Stomach (tissue), 9 donors: ENCODE results near the gene OR2AJ1. TPM values are rescaled to one million over a fixed set of nuclear protein-coding genes. Genes with fewer than 3 reads are reported as not detected.

Experiments
- DNase-seq, 2 donors: peaks; one replicate each; pipeline versions ENCODE4 v3.0.0 to v3.0.0-alpha.2; 2013 to 2019
- H3K27ac ChIP-seq, 5 donors: fragments of 200-600 bp in 4 of 5; sonication (generic) in 4 of 5; one replicate each; pipeline ENCODE4 v1.5.1; 2013 to 2019; ENCODE audit warnings: mild to moderate bottlenecking in 1 of 5, moderate library complexity in 1 of 5
- H3K27me3 ChIP-seq, 3 donors: fragments of 200-600 bp; sonication (generic); one replicate each; pipeline ENCODE4 v1.5.1; 2017 to 2019; ENCODE audit warnings: mixed run types in 1 of 3
- H3K36me3 ChIP-seq, 4 donors: fragments of 200-600 bp; sonication (generic); 1 replicate in 3 of 4; 2 replicates in 1 of 4; pipeline ENCODE4 v1.5.1; 2016 to 2019
- H3K4me1 ChIP-seq, 4 donors: fragments of 200-600 bp; sonication (generic); one replicate each; pipeline ENCODE4 v1.5.1; 2016 to 2019
- H3K4me3 ChIP-seq, 4 donors: fragments of 200-600 bp; sonication (generic) in 3 of 4; one replicate each; pipeline ENCODE4 v1.5.1; 2016 to 2019; ENCODE audit warnings: mild to moderate bottlenecking in 1 of 4
- H3K9me3 ChIP-seq, 4 donors: fragments of 200-600 bp; sonication (generic); one replicate each; pipeline ENCODE4 v1.5.1; 2016 to 2019
- CTCF ChIP-seq, 7 experiments: fragments of 450-650 bp in 4 of 7; fragments of 200-600 bp in 3 of 7; sonication (generic) in 3 of 7; IDR thresholded peaks; one replicate each; pipeline ENCODE4 v1.5.1; 2016 to 2019; ENCODE audit warnings: antibody characterized with exemption in 7 of 7, control low read depth in 2 of 7, mild to moderate bottlenecking in 1 of 7
- EP300 ChIP-seq: sonication (generic); formaldehyde crosslinking; IDR thresholded peaks from one replicate; pipeline ENCODE4 v1.6.1; 2017; ENCODE audit warnings: antibody characterized with exemption
- POLR2A ChIP-seq, 4 donors: fragments of 450-650 bp; IDR thresholded peaks; one replicate each; pipeline ENCODE4 v1.6.1; 2016; ENCODE audit warnings: antibody characterized with exemption in 4 of 4, control low read depth in 2 of 4, mild to moderate bottlenecking in 1 of 4, moderate library complexity in 1 of 4
- POLR2AphosphoS5 ChIP-seq, 3 donors: sonication (generic); formaldehyde crosslinking; IDR thresholded peaks; one replicate each; pipeline ENCODE4 v1.6.1; 2016; ENCODE audit warnings: antibody characterized with exemption in 3 of 3
- WGBS, 5 donors: extraction: QIAGEN DNeasy Blood & Tissue Kit in 3 of 5; methylation state at CpG; one replicate each; pipeline versions ENCODE4 v1.1.5 to v1.1.7; 2013 to 2018; 5-methylcytosine and 5-hydroxymethylcytosine counted together
- intact Hi-C: fragments of 100-400 bp; cut with DNase I; formaldehyde crosslinking; loops from one replicate; pipeline ENCODE4 v1.15.1; 2023; ENCODE audit warnings: low total_unique reads
- polyA plus RNA-seq, 3 donors: library from polyadenylated mRNA; stranded (reverse); fragments of 200-250 nt; gene quantifications; one replicate each; pipeline ENCODE4 v1.2.3, GENCODE V29; 2013
- total RNA-seq, 5 donors: library from RNA; depleted of rRNA; stranded (reverse); fragments of >200 nt; gene quantifications; one replicate each; pipeline versions ENCODE4 v1.1.0 to v1.2.3, GENCODE V29; 2014 to 2016
- donor health status: healthy with polysubstance abuse.
- donor health status: Bipolar disorder and iron deficiency.
- donor health status: healthy.

The OR2AJ1 gene
- total and polyA plus RNA-seq, 8 donors = 10.5 TPM; not detected in 7

GRCh38 chr1:247895976-247896375 is 28.7 kb upstream of the OR2AJ1 start:
- Histone ChIP-seq H3K36me3 (peaks cover 0 to 9% (median 0%) of the 10 kb centered on the region in 4 donors), H3K27me3 (no peaks in the 10 kb centered on the region), H3K4me3 (no peak overlapping the region), H3K9me3 (peaks cover 0 to 13% (median 7%) of the 10 kb centered on the region in 4 donors), H3K27ac (no peak overlapping the region), H3K4me1 (no peaks in the 10 kb centered on the region)
- 87 to 97% (median 90%) methylated on average over 7 to 14 of the region's 14 CpGs for WGBS, 5 donors
- no peak for DNase-seq
- intact Hi-C loops = no loop called here
- no peak for TF ChIP-seq CTCF (IDR thresholded peaks at IDR 0.05)
- no peak for TF ChIP-seq POLR2AphosphoS5 (IDR thresholded peaks at IDR 0.05)
- TF ChIP-seq EP300 = no peak
- no peak for TF ChIP-seq POLR2A (IDR thresholded peaks at IDR 0.05)

GRCh38 chr1:247904122-247904521 is 20.6 kb upstream of the OR2AJ1 start:
- Histone ChIP-seq H3K9me3 (peaks cover 0 to 8% (median 6%) of the 10 kb centered on the region in 4 donors), H3K27ac (no peak overlapping the region), H3K4me3 (no peak overlapping the region), H3K4me1 (no peaks in the 10 kb centered on the region), H3K36me3 (no peaks in the 10 kb centered on the region), H3K27me3 (no peaks in the 10 kb centered on the region)
- DNase-seq = no peak
- TF ChIP-seq POLR2AphosphoS5 (IDR thresholded peaks at IDR 0.05) (no peak), POLR2A (IDR thresholded peaks at IDR 0.05) (no peak), CTCF (IDR thresholded peaks at IDR 0.05) (no peak), EP300 (no peak)
- intact Hi-C loops = no loop called here
- 74 to 82% (median 79%) methylated on average over 6 of the region's 6 CpGs for WGBS, 5 donors

- Histone ChIP-seq H3K27me3 (no peaks in the 10 kb centered on the region), H3K4me1 (no peaks in the 10 kb centered on the region), H3K27ac (no peak overlapping the region), H3K9me3 (peaks cover 0 to 8% (median 6%) of the 10 kb centered on the region in 4 donors), H3K36me3 (no peaks in the 10 kb centered on the region), H3K4me3 (no peak overlapping the region)
- 78 to 93% (median 87%) methylated on average over 13 of the region's 13 CpGs for WGBS, 5 donors
- intact Hi-C loops = no loop called here
- TF ChIP-seq POLR2A (IDR thresholded peaks at IDR 0.05) (no peak), CTCF (IDR thresholded peaks at IDR 0.05) (no peak), EP300 (no peak), POLR2AphosphoS5 (IDR thresholded peaks at IDR 0.05) (no peak)
- no peak for DNase-seq
These were observed 19.5 kb upstream of the OR2AJ1 start for GRCh38 chr1:247905181-247905580.

- H3K9me3 ChIP-seq = peaks cover 0 to 8% (median 6%) of the 10 kb centered on the region in 4 donors
These were observed 18.7 kb upstream of the OR2AJ1 start for GRCh38 chr1:247905910-247906503.

More at GRCh38 chr1:247905910-247906503, 18.7 kb upstream of the OR2AJ1 start:
- Histone ChIP-seq H3K27ac (no peak overlapping the region), H3K4me1 (no peaks in the 10 kb centered on the region), H3K27me3 (no peaks in the 10 kb centered on the region), H3K36me3 (no peaks in the 10 kb centered on the region), H3K4me3 (peak overlapping the region in 3 of 4 donors; percentile 3 to 27 (median 12))
- intact Hi-C loops = no loop called here
- TF ChIP-seq POLR2A (IDR thresholded peaks at IDR 0.05) = no peak
- TF ChIP-seq EP300 = no peak
- no peak for TF ChIP-seq POLR2AphosphoS5 (IDR thresholded peaks at IDR 0.05)
- TF ChIP-seq CTCF (IDR thresholded peaks at IDR 0.05) = no peak
- DNase-seq = no peak
- WGBS, 5 donors = 64 to 75% (median 74%) methylated on average over 9 of the region's 9 CpGs
